ENCODE measurements around the gene FBLN5. TPM values are rescaled to one million over a fixed set of nuclear protein-coding genes. Genes with fewer than 3 reads are reported as not detected.

FBLN5 gene
- total RNA-seq, 4 donors from 2014 or later, result 20.3 to 44.3 (median 37.2) TPM

- WGBS, result 51% methylated on average over 6 of the region's 13 CpGs
- Histone ChIP-seq H3K4me3 (no peak overlapping the region), H3K9me3 (no peaks in the 10 kb centered on the region), H3K27me3 (no peaks in the 10 kb centered on the region), H3K27ac (peak overlapping the region; percentile 60), H3K36me3 (no peaks in the 10 kb centered on the region), H3K4me1 (peaks cover 30% of the 10 kb centered on the region)
- TF ChIP-seq CTCF (IDR thresholded peaks at IDR 0.05), result no peak
- no peak for TF ChIP-seq POLR2AphosphoS5 (IDR thresholded peaks at IDR 0.05)
- no peak for TF ChIP-seq POLR2A (IDR thresholded peaks at IDR 0.05)
- no peak for TF ChIP-seq EP300 (IDR thresholded peaks at IDR 0.05)
- DNase-seq (ENCODE audit: low spot score in 2 of 2), result peak in 1 of 2 donors; percentile 76
Observed at GRCh38 chr14:91889477-91890211, 57.9 kb downstream of the FBLN5 start.

- WGBS, result 78% methylated on average over 8 of the region's 10 CpGs
- H3K4me1 ChIP-seq, result peaks cover 35% of the 10 kb centered on the region
Observed at GRCh38 chr14:91888641-91889476, 58.6 kb downstream of the FBLN5 start.

GRCh38 chr14:91886961-91887360 is 60.5 kb downstream of the FBLN5 start:
- no peak for TF ChIP-seq CTCF (IDR thresholded peaks at IDR 0.05)
- TF ChIP-seq EP300 (IDR thresholded peaks at IDR 0.05), result no peak
- TF ChIP-seq POLR2A (IDR thresholded peaks at IDR 0.05), result no peak
- no peak for TF ChIP-seq POLR2AphosphoS5 (IDR thresholded peaks at IDR 0.05)
- Histone ChIP-seq H3K36me3 (no peaks in the 10 kb centered on the region), H3K27ac (peak overlapping the region; percentile 40), H3K27me3 (no peaks in the 10 kb centered on the region), H3K4me1 (peaks cover 46% of the 10 kb centered on the region), H3K9me3 (no peaks in the 10 kb centered on the region), H3K4me3 (no peak overlapping the region)
- 100% methylated on average over 2 of the region's 8 CpGs for WGBS
- no peak for DNase-seq (ENCODE audit: low spot score in 2 of 2)

More at GRCh38 chr14:91888641-91889476, 58.6 kb downstream of the FBLN5 start:
- Histone ChIP-seq H3K27ac (peak overlapping the region; percentile 60), H3K27me3 (no peaks in the 10 kb centered on the region), H3K4me3 (no peak overlapping the region), H3K9me3 (no peaks in the 10 kb centered on the region), H3K36me3 (no peaks in the 10 kb centered on the region)
- DNase-seq (ENCODE audit: low spot score in 2 of 2), result peak in 1 of 2 donors; percentile 70
- no peak for TF ChIP-seq EP300 (IDR thresholded peaks at IDR 0.05)
- TF ChIP-seq POLR2A (IDR thresholded peaks at IDR 0.05), result no peak
- TF ChIP-seq POLR2AphosphoS5 (IDR thresholded peaks at IDR 0.05), result no peak
- TF ChIP-seq CTCF (IDR thresholded peaks at IDR 0.05), result no peak

- no peak for DNase-seq (ENCODE audit: low spot score in 2 of 2)
- H3K36me3 ChIP-seq, result no peaks in the 10 kb centered on the region
- peaks cover 46% of the 10 kb centered on the region for H3K4me1 ChIP-seq
- H3K4me3 ChIP-seq, result no peak overlapping the region
- peak overlapping the region; percentile 79 for H3K27ac ChIP-seq
- H3K27me3 ChIP-seq, result no peaks in the 10 kb centered on the region
- no peaks in the 10 kb centered on the region for H3K9me3 ChIP-seq
- no peak for TF ChIP-seq POLR2A (IDR thresholded peaks at IDR 0.05)
- no peak for TF ChIP-seq POLR2AphosphoS5 (IDR thresholded peaks at IDR 0.05)
- TF ChIP-seq CTCF (IDR thresholded peaks at IDR 0.05), result no peak
- no peak for TF ChIP-seq EP300 (IDR thresholded peaks at IDR 0.05)
- 62% methylated on average over 4 of the region's 4 CpGs for WGBS
Observed at GRCh38 chr14:91885839-91886238, 61.7 kb downstream of the FBLN5 start.
